CD14-positive monocyte (primary cell): ENCODE data around the gene CMTM5. TPM values are rescaled to one million over a fixed set of nuclear protein-coding genes. Genes with fewer than 3 reads are reported as not detected.
"Not testable (repeated sequence)": the region's sequence is repeated elsewhere in the genome, so short reads cannot be mapped to it uniquely, and the experiment has no call there.

ENCODE experiments used
- DNase-seq, 3 donors: peaks; one replicate each; pipeline ENCODE4 v3.0.0-alpha.2; 2011 to 2022
- H2AFZ ChIP-seq: 2 replicates; pipeline ENCODE4 v1.6.0; 2012; ENCODE audit warnings: mild to moderate bottlenecking, low read depth, low read length, inconsistent platforms; ENCODE audit not compliant: insufficient read depth, poor library complexity, severe bottlenecking
- H3K27ac ChIP-seq, 2 donors: 1 replicate in 1 of 2; 2 replicates in 1 of 2; pipeline ENCODE4 v1.5.1; 2012 to 2013; ENCODE audit warnings: low read length in 2 of 2, control low read depth in 1 of 2, inconsistent platforms in 1 of 2, low read depth in 1 of 2, mild to moderate bottlenecking in 1 of 2
- H3K27me3 ChIP-seq, 2 donors: one replicate each; pipeline versions ENCODE4 v1.6.0 to v1.6.1; 2011 to 2013; ENCODE audit warnings: low read length in 2 of 2; ENCODE audit not compliant: control insufficient read depth in 2 of 2, insufficient read depth in 2 of 2
- H3K36me3 ChIP-seq, 2 donors: replicated peaks in 1 of 2; 1 replicate in 1 of 2; 2 replicates in 1 of 2; pipeline versions ENCODE4 v1.5.1 to v1.6.1; 2012 to 2013; ENCODE audit warnings: low read length in 2 of 2, control low read depth in 1 of 2, inconsistent platforms in 1 of 2, mild to moderate bottlenecking in 1 of 2; ENCODE audit not compliant: insufficient read depth in 2 of 2, control insufficient read depth in 1 of 2
- H3K4me1 ChIP-seq, 2 donors: 1 replicate in 1 of 2; 2 replicates in 1 of 2; pipeline versions ENCODE4 v1.5.1 to v1.6.1; 2012 to 2013; ENCODE audit warnings: low read length in 2 of 2, control low read depth in 1 of 2, inconsistent platforms in 1 of 2, mild to moderate bottlenecking in 1 of 2, moderate library complexity in 1 of 2; ENCODE audit not compliant: insufficient read depth in 2 of 2, control insufficient read depth in 1 of 2
- H3K4me2 ChIP-seq: replicated peaks from 2 replicates; pipeline ENCODE3; 2012; ENCODE audit warnings: low read length, moderate library complexity, mild to moderate bottlenecking; ENCODE audit not compliant: poor library complexity, severe bottlenecking; ENCODE audit errors: extremely low read depth
- H3K4me3 ChIP-seq, 3 experiments: fragments of 200-600 bp in 1 of 3; sonication (generic) in 1 of 3; replicated peaks in 1 of 3; 1 replicate in 2 of 3; 2 replicates in 1 of 3; pipeline ENCODE4 v1.5.1; 2011 to 2013; ENCODE audit warnings: low read length in 3 of 3, mild to moderate bottlenecking in 3 of 3, control low read depth in 2 of 3, low read depth in 2 of 3, inconsistent platforms in 1 of 3, moderate library complexity in 1 of 3
- H3K79me2 ChIP-seq: 2 replicates; pipeline ENCODE4 v1.6.0; 2012; ENCODE audit warnings: mild to moderate bottlenecking, control low read depth, inconsistent platforms, low read length, moderate library complexity; ENCODE audit not compliant: insufficient read depth
- H3K9ac ChIP-seq: 2 replicates; pipeline ENCODE4 v1.6.0; 2017; ENCODE audit warnings: low read length, mild to moderate bottlenecking; ENCODE audit not compliant: insufficient read depth, poor library complexity, severe bottlenecking
- H3K9me3 ChIP-seq, 2 donors: replicated peaks in 1 of 2; 1 replicate in 1 of 2; 2 replicates in 1 of 2; pipeline versions ENCODE4 v1.5.1 to v1.6.1; 2012 to 2013; ENCODE audit warnings: low read length in 2 of 2, control low read depth in 1 of 2; ENCODE audit not compliant: control insufficient read depth in 1 of 2, insufficient read depth in 1 of 2
- H4K20me1 ChIP-seq: 2 replicates; pipeline ENCODE4 v1.6.0; 2012; ENCODE audit warnings: mild to moderate bottlenecking, low read length, control low read depth, moderate library complexity; ENCODE audit not compliant: insufficient read depth
- H3K27ac Mint-ChIP-seq, 7 donors: one replicate each; pipeline ENCODE4 v1.8.0; 2020; ENCODE audit warnings: mild to moderate bottlenecking in 7 of 7, mixed read lengths in 7 of 7, moderate library complexity in 6 of 7, inconsistent platforms in 2 of 7
- H3K27me3 Mint-ChIP-seq, 3 donors: one replicate each; pipeline ENCODE4 v1.8.0; 2021 to 2022; ENCODE audit warnings: low read depth in 3 of 3, mild to moderate bottlenecking in 3 of 3, mixed read lengths in 3 of 3, moderate library complexity in 3 of 3, inconsistent platforms in 1 of 3
- H3K36me3 Mint-ChIP-seq, 2 donors: one replicate each; pipeline ENCODE4 v1.8.0; 2020; ENCODE audit warnings: mixed read lengths in 2 of 2, inconsistent platforms in 1 of 2, mild to moderate bottlenecking in 1 of 2
- H3K4me1 Mint-ChIP-seq: one replicate; pipeline ENCODE4 v1.8.0; 2020; ENCODE audit warnings: mild to moderate bottlenecking, mixed read lengths
- H3K4me3 Mint-ChIP-seq, 2 donors: one replicate each; pipeline ENCODE4 v1.8.0; 2020; ENCODE audit warnings: mild to moderate bottlenecking in 2 of 2, mixed read lengths in 2 of 2, moderate library complexity in 1 of 2
- H3K9me3 Mint-ChIP-seq, 7 donors: one replicate each; pipeline ENCODE4 v1.8.0; 2020 to 2022; ENCODE audit warnings: mixed read lengths in 7 of 7, mild to moderate bottlenecking in 6 of 7, moderate library complexity in 6 of 7, inconsistent platforms in 2 of 7
- CTCF ChIP-seq: fragments of 200-600 bp; IDR thresholded peaks from one replicate; pipeline ENCODE4 v1.8.0; 2022; ENCODE audit warnings: antibody characterized with exemption, mild to moderate bottlenecking
- WGBS: methylation state at CpG from one replicate; pipeline ENCODE4 v1.1.5; 2013; ENCODE audit warnings: missing lambda C conversion rate; ENCODE audit not compliant: insufficient coverage; 5-methylcytosine and 5-hydroxymethylcytosine counted together
- intact Hi-C, 2 donors: fragments of 100-400 bp; cut with micrococcal nuclease; formaldehyde crosslinking; loops; one replicate each; pipeline versions ENCODE4 v1.15.0 to v1.15.1; 2023
- polyA plus RNA-seq, 3 donors: library from polyadenylated mRNA; depleted of rRNA in 1 of 3; unstranded in 2 of 3; stranded (reverse) in 1 of 3; fragments of 300-500 nt in 2 of 3; fragments of >200 nt in 1 of 3; fragmentation: Illumina TruSeq in 2 of 3; gene quantifications; 1 replicate in 2 of 3; 2 replicates in 1 of 3; pipeline ENCODE4 v1.2.3, GENCODE V29; 2012 to 2021

The CMTM5 gene
- polyA plus RNA-seq, 3 donors = 0.93 to 1.1 TPM; not detected in 1

GRCh38 chr14:23415821-23416778 lies 39.3 kb downstream of the CMTM5 start:
- TF ChIP-seq CTCF = no peak
- no peak overlapping the region for H3K9ac ChIP-seq
- Mint-ChIP-seq H3K4me1 (no peaks in the 10 kb centered on the region), H3K9me3 (no peaks in the 10 kb centered on the region), H3K36me3 (no peaks in the 10 kb centered on the region), H3K4me3 (no peak overlapping the region), H3K27ac (no peak overlapping the region), H3K27me3 (peaks cover 6 to 11% (median 9%) of the 10 kb centered on the region in 3 donors)
- WGBS = 89% methylated on average over 9 of the region's 21 CpGs
- H3K4me2 ChIP-seq = no peak overlapping the region
- H3K27me3 ChIP-seq = no peaks in the 10 kb centered on the region
- no peak for DNase-seq
- H3K36me3 ChIP-seq = no peaks in the 10 kb centered on the region
- no peak overlapping the region for H2AFZ ChIP-seq
- no peak overlapping the region for H3K27ac ChIP-seq
- no peak overlapping the region for H3K4me3 ChIP-seq
- no peaks in the 10 kb centered on the region for H3K4me1 ChIP-seq
- H4K20me1 ChIP-seq = no peaks in the 10 kb centered on the region
- no peaks in the 10 kb centered on the region for H3K79me2 ChIP-seq
- no peaks in the 10 kb centered on the region for H3K9me3 ChIP-seq
- intact Hi-C loops = no loop called here

- Histone ChIP-seq H3K36me3 (no peaks in the 10 kb centered on the region), H3K9me3 (no peaks in the 10 kb centered on the region), H3K4me1 (no peaks in the 10 kb centered on the region), H3K27me3 (no peaks in the 10 kb centered on the region), H3K4me2 (no peak overlapping the region), H3K4me3 (no peak overlapping the region), H3K9ac (no peak overlapping the region), H2AFZ (no peak overlapping the region), H3K27ac (no peak overlapping the region), H3K79me2 (no peaks in the 10 kb centered on the region), H4K20me1 (no peaks in the 10 kb centered on the region)
- TF ChIP-seq CTCF = no peak
- DNase-seq = no peak
- no peak overlapping the region for H3K27ac Mint-ChIP-seq
- no peaks in the 10 kb centered on the region for H3K4me1 Mint-ChIP-seq
- H3K4me3 Mint-ChIP-seq = no peak overlapping the region
- WGBS = 87% methylated on average over 8 of the region's 11 CpGs
- intact Hi-C loops = no loop called here
- H3K9me3 Mint-ChIP-seq = no peaks in the 10 kb centered on the region
- H3K27me3 Mint-ChIP-seq = peaks cover 6 to 11% (median 9%) of the 10 kb centered on the region in 3 donors
- H3K36me3 Mint-ChIP-seq = no peaks in the 10 kb centered on the region
Observed at GRCh38 chr14:23416801-23417200, 40.0 kb downstream of the CMTM5 start.

- H3K27me3 Mint-ChIP-seq = peaks cover 6 to 10% (median 9%) of the 10 kb centered on the region in 3 donors
- H3K36me3 ChIP-seq, H3K9me3 ChIP-seq, H3K79me2 ChIP-seq, H4K20me1 ChIP-seq, intact Hi-C loops, H3K36me3 Mint-ChIP-seq, H3K4me1 ChIP-seq, H3K4me3 ChIP-seq, H3K27me3 ChIP-seq, H2AFZ ChIP-seq, H3K9me3 Mint-ChIP-seq, H3K4me1 Mint-ChIP-seq, DNase-seq, H3K4me2 ChIP-seq, H3K27ac ChIP-seq, H3K9ac ChIP-seq: not testable (repeated sequence)
- WGBS = 96% methylated on average over 6 of the region's 12 CpGs
- peak overlapping the region in 1 of 7 donors; percentile 33 for H3K27ac Mint-ChIP-seq
- peak overlapping the region in 1 of 2 donors; percentile 39 for H3K4me3 Mint-ChIP-seq
Observed at GRCh38 chr14:23417269-23417668, 40.4 kb downstream of the CMTM5 start.
